ENCODE measurements around the gene MAP1LC3B.

- no peak for TF ChIP-seq EZH2phosphoT487 (IDR thresholded peaks at IDR 0.05; ENCODE audit: insufficient read depth, low read depth)
- TF ChIP-seq EZH2 (IDR thresholded peaks at IDR 0.05; ENCODE audit: insufficient read depth, poor library complexity, severe bottlenecking): no peak
Observed at GRCh38 chr16:87418216-87418615, 26.1 kb downstream of the MAP1LC3B start.

Data from GM23248 (cell line).